H9 (cell line): ENCODE measurements around the gene BRICD5. TPM values are rescaled to one million over a fixed set of nuclear protein-coding genes. Genes with fewer than 3 reads are reported as not detected.
A peak's percentile ranks its signal among the peaks of the same experiment; 100 is the strongest.

ENCODE experiments used
- DNase-seq: peaks from one replicate; pipeline ENCODE4 v3.0.0-alpha.2; 2017
- H2AFZ ChIP-seq: one replicate; pipeline ENCODE4 v1.6.1; 2013; ENCODE audit warnings: mild to moderate bottlenecking, low read length, control low read depth, moderate library complexity
- H2AK5ac ChIP-seq: 2 replicates; pipeline ENCODE4 v1.6.1; 2013; ENCODE audit warnings: low read length, control low read depth, mixed read lengths; ENCODE audit not compliant: insufficient read length
- H2BK120ac ChIP-seq: one replicate; pipeline ENCODE4 v1.6.1; 2013; ENCODE audit warnings: low read depth, mild to moderate bottlenecking, low read length, control low read depth, inconsistent platforms; ENCODE audit not compliant: poor library complexity, severe bottlenecking
- H2BK12ac ChIP-seq: 2 replicates; pipeline ENCODE4 v1.6.1; 2013; ENCODE audit warnings: low read length, control low read depth, mixed read lengths, low read depth; ENCODE audit not compliant: insufficient read length
- H2BK15ac ChIP-seq: 2 replicates; pipeline ENCODE4 v1.6.1; 2013; ENCODE audit warnings: low read depth, low read length, control low read depth
- H2BK20ac ChIP-seq: one replicate; pipeline ENCODE4 v1.6.1; 2013; ENCODE audit warnings: low read depth, mild to moderate bottlenecking, low read length, control low read depth, inconsistent platforms; ENCODE audit not compliant: poor library complexity, severe bottlenecking
- H2BK5ac ChIP-seq: 2 replicates; pipeline ENCODE4 v1.6.1; 2013; ENCODE audit warnings: low read length, control low read depth, mixed read lengths; ENCODE audit not compliant: insufficient read length
- H3K14ac ChIP-seq: 2 replicates; pipeline ENCODE4 v1.6.1; 2013; ENCODE audit warnings: low read length, control low read depth; ENCODE audit not compliant: insufficient read depth
- H3K18ac ChIP-seq: 2 replicates; pipeline ENCODE4 v1.6.1; 2013; ENCODE audit warnings: low read depth, mild to moderate bottlenecking, mixed read lengths, low read length, control low read depth; ENCODE audit not compliant: insufficient read length
- H3K23ac ChIP-seq: 2 replicates; pipeline ENCODE4 v1.6.1; 2013; ENCODE audit warnings: low read length, control low read depth, mixed read lengths, low read depth; ENCODE audit not compliant: insufficient read length
- H3K23me2 ChIP-seq: 2 replicates; pipeline ENCODE4 v1.6.1; 2013; ENCODE audit warnings: low read depth, mild to moderate bottlenecking, mixed read lengths, low read length, control low read depth; ENCODE audit not compliant: insufficient read length, poor library complexity, severe bottlenecking
- H3K27ac ChIP-seq: 2 replicates; pipeline ENCODE4 v1.5.1; 2013; ENCODE audit warnings: low read length, control low read depth, mixed read lengths, low read depth; ENCODE audit not compliant: insufficient read length
- H3K27me3 ChIP-seq: 2 replicates; pipeline ENCODE4 v1.6.1; 2013; ENCODE audit warnings: low read length, control low read depth, inconsistent platforms; ENCODE audit not compliant: insufficient read depth
- H3K4ac ChIP-seq: 2 replicates; pipeline ENCODE4 v1.6.1; 2013; ENCODE audit warnings: low read depth, mild to moderate bottlenecking, control low read depth, inconsistent platforms, low read length, moderate library complexity
- H3K4me1 ChIP-seq: 2 replicates; pipeline ENCODE4 v1.6.1; 2013; ENCODE audit warnings: low read length, control low read depth, inconsistent platforms; ENCODE audit not compliant: insufficient read depth
- H3K4me2 ChIP-seq: 2 replicates; pipeline ENCODE4 v1.6.1; 2013; ENCODE audit warnings: low read length, control low read depth, mixed read lengths; ENCODE audit not compliant: insufficient read length, insufficient read depth
- H3K56ac ChIP-seq: 2 replicates; pipeline ENCODE4 v1.6.1; 2013; ENCODE audit warnings: low read depth, mild to moderate bottlenecking, mixed read lengths, low read length, control low read depth; ENCODE audit not compliant: insufficient read length
- H3K79me1 ChIP-seq: 2 replicates; pipeline ENCODE4 v1.6.1; 2013; ENCODE audit warnings: low read depth, mild to moderate bottlenecking, moderate library complexity, low read length, control low read depth, inconsistent platforms; ENCODE audit not compliant: insufficient read depth, poor library complexity, severe bottlenecking
- H3K79me2 ChIP-seq: 2 replicates; pipeline ENCODE4 v1.6.1; 2013; ENCODE audit warnings: low read length, control low read depth, inconsistent platforms; ENCODE audit not compliant: insufficient read depth
- H3K9ac ChIP-seq: 2 replicates; pipeline ENCODE4 v1.6.1; 2013; ENCODE audit warnings: low read length, control low read depth, mixed read lengths; ENCODE audit not compliant: insufficient read length; ENCODE audit errors: extremely low read depth
- H3K9me3 ChIP-seq: one replicate; pipeline ENCODE4 v1.6.1; 2013; ENCODE audit warnings: low read depth, low read length, inconsistent platforms; ENCODE audit not compliant: control insufficient read depth
- H3T11ph ChIP-seq: one replicate; pipeline ENCODE4 v1.6.1; 2013; ENCODE audit warnings: mild to moderate bottlenecking, low read length, control low read depth, inconsistent platforms
- H4K20me1 ChIP-seq: one replicate; pipeline ENCODE4 v1.6.1; 2013; ENCODE audit not compliant: control insufficient read depth, insufficient read length, insufficient read depth
- H4K5ac ChIP-seq: 2 replicates; pipeline ENCODE4 v1.6.1; 2013; ENCODE audit warnings: low read depth, mild to moderate bottlenecking, mixed read lengths, low read length, control low read depth; ENCODE audit not compliant: insufficient read length
- H4K8ac ChIP-seq: replicated peaks from 2 replicates; pipeline ENCODE4 v1.6.1; 2013; ENCODE audit warnings: low read length, control low read depth, mixed read lengths, low read depth; ENCODE audit not compliant: insufficient read length
- H4K91ac ChIP-seq: 2 replicates; pipeline ENCODE4 v1.6.1; 2013; ENCODE audit warnings: low read depth, mild to moderate bottlenecking, moderate library complexity, mixed read lengths, low read length, control low read depth; ENCODE audit not compliant: insufficient read length
- H3K27ac Mint-ChIP-seq, 3 experiments: 2 replicates in 2 of 3; 3 replicates in 1 of 3; pipeline ENCODE4 v1.8.0; 2020 to 2021; ENCODE audit warnings: mixed read lengths in 3 of 3, mild to moderate bottlenecking in 1 of 3, moderate library complexity in 1 of 3
- H3K27me3 Mint-ChIP-seq: 2 replicates; pipeline ENCODE4 v1.8.0; 2021; ENCODE audit warnings: low read depth, mild to moderate bottlenecking, moderate library complexity, mixed read lengths
- H3K36me3 Mint-ChIP-seq, 3 experiments: 2 replicates in 2 of 3; 3 replicates in 1 of 3; pipeline ENCODE4 v1.8.0; 2020 to 2021; ENCODE audit warnings: low read depth in 3 of 3, mixed read lengths in 3 of 3; ENCODE audit not compliant: insufficient read depth in 1 of 3
- H3K4me1 Mint-ChIP-seq, 2 experiments: 2 replicates each; pipeline ENCODE4 v1.8.0; 2020; ENCODE audit warnings: mixed read lengths in 2 of 2
- H3K4me3 Mint-ChIP-seq, 2 experiments: 2 replicates in 1 of 2; 3 replicates in 1 of 2; pipeline ENCODE4 v1.8.0; 2020 to 2021; ENCODE audit warnings: mild to moderate bottlenecking in 2 of 2, mixed read lengths in 2 of 2, moderate library complexity in 1 of 2
- H3K9me3 Mint-ChIP-seq, 2 experiments: 2 replicates in 1 of 2; 3 replicates in 1 of 2; pipeline ENCODE4 v1.8.0; 2020; ENCODE audit warnings: mild to moderate bottlenecking in 2 of 2, mixed read lengths in 2 of 2, moderate library complexity in 1 of 2
- CTCF ChIP-seq: fragments of 200-600 bp; sonication (generic); conservative IDR thresholded peaks from 3 replicates; pipeline ENCODE4 v1.8.0; 2021; ENCODE audit warnings: antibody characterized with exemption, mild to moderate bottlenecking
- WGBS: extraction: QIAGEN DNeasy Blood & Tissue Kit; methylation state at CpG from one replicate; pipeline ENCODE4 v1.1.7; 2013; ENCODE audit warnings: missing lambda C conversion rate, low lambda C conversion rate, mixed read lengths; ENCODE audit not compliant: insufficient read length; ENCODE audit errors: extremely low coverage; 5-methylcytosine and 5-hydroxymethylcytosine counted together
- total RNA-seq: library from RNA; stranded (reverse); gene quantifications from 2 replicates; pipeline ENCODE4 v1.2.1, GENCODE V29; 2021

BRICD5 gene
- total RNA-seq, 1 experiment from 2014 or later = 11.9 TPM

- Histone ChIP-seq H2AK5ac (no peak overlapping the region), H3K27ac (no peak overlapping the region), H3K9me3 (no peaks in the 10 kb centered on the region), H4K20me1 (no peaks in the 10 kb centered on the region), H3K79me2 (peaks cover 6% of the 10 kb centered on the region; the same call in 1 of the 2 replicates), H3K79me1 (peaks cover 6% of the 10 kb centered on the region), H4K5ac (no peak overlapping the region), H3K23ac (no peak overlapping the region), H4K8ac (no peak overlapping the region), H3K27me3 (no peaks in the 10 kb centered on the region; the same call in 1 of the 2 replicates), H2BK15ac (no peak overlapping the region), H3K4me1 (no peaks in the 10 kb centered on the region), H2AFZ (no peak overlapping the region), H4K91ac (no peak overlapping the region), H3T11ph (no peak overlapping the region), H3K23me2 (peaks cover 8% of the 10 kb centered on the region), H3K18ac (peak overlapping the region; percentile 60), H3K56ac (no peak overlapping the region), H3K4me2 (peak overlapping the region; percentile 26), H2BK5ac (no peak overlapping the region), H3K14ac (no peak overlapping the region), H2BK20ac (no peak overlapping the region), H3K4ac (no peak overlapping the region), H2BK120ac (no peak overlapping the region), H2BK12ac (no peak overlapping the region), H3K9ac (peak overlapping the region; percentile 67)
- DNase-seq = no peak
- H3K4me1 Mint-ChIP-seq = peaks cover 13 to 18% of the 10 kb centered on the region in 2 experiments
- TF ChIP-seq CTCF = no peak
- H3K36me3 Mint-ChIP-seq = peaks cover 9 to 19% (median 17%) of the 10 kb centered on the region in 3 experiments; a peak in 6 of 7 replicates
- no CpG with 5 or more reads among the region's 4 CpGs for WGBS
- peak overlapping the region in 2 of 3 experiments; percentile 72 to 82; a peak in 1 of 7 replicates for H3K27ac Mint-ChIP-seq
- H3K9me3 Mint-ChIP-seq = no peaks in the 10 kb centered on the region
- H3K27me3 Mint-ChIP-seq = no peaks in the 10 kb centered on the region
- peak overlapping the region; percentile 78 to 92; a peak in 4 of 5 replicates for H3K4me3 Mint-ChIP-seq
Measured at GRCh38 chr16:2216330-2216729, 5.7 kb upstream of the BRICD5 start.
